SH-SY5Y (cell line): ENCODE measurements around the gene CALD1.

Source experiments
- GATA2 ChIP-seq: IDR thresholded peaks from 2 replicates; pipeline ENCODE4 v1.6.1; 2011; ENCODE audit warnings: mild to moderate bottlenecking, low read depth, low read length
- GATA3 ChIP-seq: IDR thresholded peaks from 2 replicates; pipeline ENCODE4 v1.6.1; 2011; ENCODE audit warnings: low read depth, mild to moderate bottlenecking, low read length, moderate library complexity

CALD1 gene

GRCh38 chr7:134747326-134747725 lies 32.1 kb upstream of the CALD1 start:
- TF ChIP-seq GATA2 (no peak), GATA3 (no peak)

- no peak for TF ChIP-seq GATA3
- TF ChIP-seq GATA2, result no peak
Measured at GRCh38 chr7:134750083-134751062, 29.1 kb upstream of the CALD1 start.

- TF ChIP-seq GATA3, result no peak
- no peak for TF ChIP-seq GATA2
Measured at GRCh38 chr7:134752006-134752760, 27.3 kb upstream of the CALD1 start.

GRCh38 chr7:134755422-134756022 lies 23.9 kb upstream of the CALD1 start:
- no peak for TF ChIP-seq GATA2
- no peak for TF ChIP-seq GATA3

GRCh38 chr7:134757938-134758337 lies 21.5 kb upstream of the CALD1 start:
- TF ChIP-seq GATA2 (no peak), GATA3 (no peak)

GRCh38 chr7:134758981-134759380 lies 20.5 kb upstream of the CALD1 start:
- TF ChIP-seq GATA2, result no peak
- no peak for TF ChIP-seq GATA3

GRCh38 chr7:134761266-134761665 lies 18.2 kb upstream of the CALD1 start:
- TF ChIP-seq GATA2, result no peak
- TF ChIP-seq GATA3, result no peak

GRCh38 chr7:134763960-134764359 lies 15.5 kb upstream of the CALD1 start:
- TF ChIP-seq GATA3, result no peak
- TF ChIP-seq GATA2, result no peak

GRCh38 chr7:134764365-134764764 lies 15.1 kb upstream of the CALD1 start:
- no peak for TF ChIP-seq GATA2
- TF ChIP-seq GATA3, result no peak

- TF ChIP-seq GATA3, result no peak
- no peak for TF ChIP-seq GATA2
Measured at GRCh38 chr7:134766779-134767519, 12.5 kb upstream of the CALD1 start.

GRCh38 chr7:134767520-134768168 lies 11.8 kb upstream of the CALD1 start:
- no peak for TF ChIP-seq GATA3
- no peak for TF ChIP-seq GATA2

GRCh38 chr7:134768243-134768642 lies 11.2 kb upstream of the CALD1 start:
- no peak for TF ChIP-seq GATA2
- no peak for TF ChIP-seq GATA3

- TF ChIP-seq GATA2, result no peak
- TF ChIP-seq GATA3, result no peak
Measured at GRCh38 chr7:134770676-134771075, 8.8 kb upstream of the CALD1 start.
